Pancreas (tissue), 10 donors: ENCODE results near the gene HMX1. TPM values are rescaled to one million over a fixed set of nuclear protein-coding genes. Genes with fewer than 3 reads are reported as not detected.

ENCODE experiments used
- ATAC-seq, 4 donors: fragments of 200-7000 bp; cut with Tn5 transposase; one replicate each; pipeline versions ENCODE4 v1.8.0 to v1.9.1; 2020; ENCODE audit warnings: mild to moderate bottlenecking in 4 of 4, moderate library complexity in 4 of 4
- DNase-seq, 6 donors: peaks; one replicate each; pipeline ENCODE4 v3.0.0-alpha.2; 2020
- FAIRE-seq: peaks from 2 replicates; lab custom pipeline; 2012; peaks lifted over from hg19 to GRCh38; lab: Jason Lieb, UNC
- H3K27ac ChIP-seq, 4 donors: fragments of 200-600 bp; sonication (generic); 1 replicate in 3 of 4; 2 replicates in 1 of 4; pipeline versions ENCODE4 v1.5.0 to v1.8.0; 2020
- H3K27me3 ChIP-seq, 4 donors: fragments of 200-600 bp; one replicate each; pipeline ENCODE4 v1.8.0; 2021
- H3K36me3 ChIP-seq, 3 donors: fragments of 200-600 bp; sonication (generic) in 1 of 3; one replicate each; pipeline versions ENCODE4 v1.5.0 to v1.8.0; 2020 to 2021
- H3K4me1 ChIP-seq, 3 donors: fragments of 200-600 bp; one replicate each; pipeline ENCODE4 v1.8.0; 2021
- H3K4me3 ChIP-seq, 4 donors: fragments of 200-600 bp; sonication (generic) in 2 of 4; one replicate each; pipeline versions ENCODE4 v1.5.0 to v1.8.0; 2020 to 2021
- H3K9me3 ChIP-seq, 4 donors: fragments of 200-600 bp; one replicate each; pipeline ENCODE4 v1.8.0; 2021
- WGBS, 2 donors: extraction: QIAGEN DNeasy Blood & Tissue Kit; methylation state at CpG; one replicate each; pipeline ENCODE4 v1.1.7; 2013; 5-methylcytosine and 5-hydroxymethylcytosine counted together
- intact Hi-C, 3 donors: fragments of 100-400 bp; cut with DNase I; formaldehyde crosslinking; loops; one replicate each; pipeline versions ENCODE4 v1.11.1 to v1.14.2; 2022
- polyA plus RNA-seq, 2 donors: library from polyadenylated mRNA; stranded (reverse); fragments of 200-250 nt; gene quantifications; one replicate each; pipeline ENCODE4 v1.2.3, GENCODE V29; 2013
- total RNA-seq, 6 donors: library from RNA; stranded (reverse); fragmentation: NEBNext Ultra II Directional in 4 of 6; extraction: Animal tissue kit (Norgen Biotek cat#: 25700) in 4 of 6; gene quantifications; one replicate each; pipeline versions ENCODE4 v1.2.1 to v1.2.4, GENCODE V29; 2021 to 2023
- TF ChIP-seq, protein P1 (sequence below), 4 donors: fragments of 200-600 bp; sonication (generic) in 3 of 4; IDR thresholded peaks; one replicate each; pipeline versions ENCODE4 v1.5.0 to v1.8.0; 2021; ENCODE audit warnings: antibody characterized with exemption in 4 of 4
- donor health status: healthy with polysubstance abuse.
- donor health status: DM: no; HTN: no; CAD: no; lungs with moderate emphysema.
- donor health status: DM: no; HTN: no; CAD: no.
- donor health status: control.
- donor health status: control.
- donor health status: Bipolar disorder and iron deficiency.
- donor health status: DM: yes; HTN: yes; CAD: no.
- donor health status: DM: no; HTN: no; CAD: no.
- donor health status: DM: no; HTN: no; CAD: no.
- donor health status: DM: yes; HTN: yes; CAD: no.

The HMX1 gene
- total and polyA plus RNA-seq, 8 donors = not detected

DNA sequence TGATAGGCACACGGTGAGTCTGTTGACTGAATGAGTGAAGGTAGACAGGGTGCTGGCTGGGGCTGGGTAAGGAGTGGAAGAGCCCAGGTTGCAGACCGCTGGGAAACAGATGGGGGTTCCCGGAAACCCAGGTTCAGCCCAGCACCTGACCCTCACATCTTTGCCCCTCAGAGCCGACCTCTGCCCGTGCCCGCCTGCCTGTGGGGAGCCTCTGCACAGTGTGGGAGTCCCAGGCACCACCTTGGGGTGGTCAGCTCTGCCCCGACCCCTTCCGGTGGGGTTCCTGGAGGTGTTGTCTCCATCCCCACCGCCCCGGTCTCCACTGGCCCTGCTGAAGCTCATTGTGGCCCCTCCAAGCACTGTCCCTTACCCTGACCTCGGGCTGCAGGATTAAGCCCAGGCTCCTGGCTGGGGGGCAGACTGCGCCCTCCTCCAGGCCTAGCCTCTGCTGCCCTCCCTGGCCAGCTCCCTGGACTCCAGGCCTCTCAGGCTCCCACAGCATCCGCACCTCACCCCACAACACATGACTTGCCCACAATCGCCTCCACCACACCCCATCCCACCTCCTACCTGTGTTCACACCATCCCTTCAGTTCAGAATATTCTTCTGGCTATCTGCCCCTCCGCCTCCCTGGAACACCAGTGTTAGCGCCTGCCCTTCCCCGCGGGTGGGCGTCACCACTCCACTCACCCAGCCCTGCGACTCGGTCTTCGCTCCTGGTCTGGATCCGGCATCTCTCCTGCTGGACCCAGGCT is 21.4 kb downstream of the HMX1 start:
- ATAC-seq (no peak), FAIRE-seq (no peak), DNase-seq (peak in 2 of 6 donors; percentile 43 to 55)
- 58 to 69% methylated on average over 21 to 23 of the region's 23 CpGs for WGBS, 2 donors
- Histone ChIP-seq H3K9me3 (no peaks in the 10 kb centered on the region), H3K36me3 (no peaks in the 10 kb centered on the region), H3K4me1 (no peaks in the 10 kb centered on the region), H3K27ac (no peak overlapping the region), H3K27me3 (peaks cover 0 to 16% (median 0%) of the 10 kb centered on the region in 4 donors), H3K4me3 (no peak overlapping the region)
- intact Hi-C loops = no loop called here
- TF ChIP-seq, protein P1, sequence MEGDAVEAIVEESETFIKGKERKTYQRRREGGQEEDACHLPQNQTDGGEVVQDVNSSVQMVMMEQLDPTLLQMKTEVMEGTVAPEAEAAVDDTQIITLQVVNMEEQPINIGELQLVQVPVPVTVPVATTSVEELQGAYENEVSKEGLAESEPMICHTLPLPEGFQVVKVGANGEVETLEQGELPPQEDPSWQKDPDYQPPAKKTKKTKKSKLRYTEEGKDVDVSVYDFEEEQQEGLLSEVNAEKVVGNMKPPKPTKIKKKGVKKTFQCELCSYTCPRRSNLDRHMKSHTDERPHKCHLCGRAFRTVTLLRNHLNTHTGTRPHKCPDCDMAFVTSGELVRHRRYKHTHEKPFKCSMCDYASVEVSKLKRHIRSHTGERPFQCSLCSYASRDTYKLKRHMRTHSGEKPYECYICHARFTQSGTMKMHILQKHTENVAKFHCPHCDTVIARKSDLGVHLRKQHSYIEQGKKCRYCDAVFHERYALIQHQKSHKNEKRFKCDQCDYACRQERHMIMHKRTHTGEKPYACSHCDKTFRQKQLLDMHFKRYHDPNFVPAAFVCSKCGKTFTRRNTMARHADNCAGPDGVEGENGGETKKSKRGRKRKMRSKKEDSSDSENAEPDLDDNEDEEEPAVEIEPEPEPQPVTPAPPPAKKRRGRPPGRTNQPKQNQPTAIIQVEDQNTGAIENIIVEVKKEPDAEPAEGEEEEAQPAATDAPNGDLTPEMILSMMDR (IDR thresholded peaks at IDR 0.05) = no peak

DNA sequence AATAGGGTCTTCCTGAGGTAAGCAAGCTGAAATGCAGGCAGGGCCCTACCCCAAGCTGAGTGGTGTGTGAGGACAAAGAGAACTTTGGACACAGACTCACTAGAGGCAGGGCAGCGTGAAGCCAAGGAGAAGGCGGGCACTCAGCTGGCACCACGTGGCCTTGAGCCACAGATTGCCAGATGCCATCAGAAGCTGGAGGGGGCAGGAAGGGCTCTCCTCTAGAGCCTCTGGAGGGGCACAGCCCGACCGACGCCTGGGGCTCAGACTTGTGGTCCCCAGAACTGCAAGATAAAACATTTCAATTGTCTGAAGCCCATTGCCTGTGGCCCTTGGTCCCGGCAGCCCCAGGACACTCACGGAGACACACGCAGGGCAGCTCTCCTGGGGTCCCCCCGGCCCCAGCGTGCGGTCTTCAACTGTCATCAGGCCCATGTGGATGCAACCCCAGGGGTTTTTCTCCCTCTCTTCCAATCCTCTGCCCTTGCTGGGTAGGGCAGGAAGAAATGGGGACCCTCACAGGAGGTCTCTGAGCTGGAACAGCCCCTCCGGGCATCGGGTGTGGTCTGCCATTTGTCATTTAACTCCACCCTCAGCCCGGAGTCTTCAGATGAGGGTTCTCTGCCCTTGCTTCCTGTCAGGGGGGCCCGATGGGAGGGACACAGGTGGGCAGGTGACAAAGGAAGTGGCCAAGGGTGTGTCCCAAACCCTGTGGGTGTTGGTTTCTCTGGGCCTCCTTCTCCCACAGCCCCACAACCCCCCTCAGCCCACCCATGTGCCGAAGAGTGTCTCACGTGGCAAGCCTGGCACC is 22.2 kb downstream of the HMX1 start:
- TF ChIP-seq, protein P1 (IDR thresholded peaks at IDR 0.05) = no peak
- peaks cover 0 to 15% (median 0%) of the 10 kb centered on the region in 4 donors for H3K27me3 ChIP-seq
- intact Hi-C loops = no loop called here
- H3K4me1 ChIP-seq = no peaks in the 10 kb centered on the region
- H3K27ac ChIP-seq = no peak overlapping the region
- no peaks in the 10 kb centered on the region for H3K9me3 ChIP-seq
- FAIRE-seq (no peak), ATAC-seq (no peak), DNase-seq (peak in 1 of 6 donors; percentile 36)
- no peaks in the 10 kb centered on the region for H3K36me3 ChIP-seq
- WGBS, 2 donors = 36 to 50% methylated on average over 16 to 18 of the region's 18 CpGs
- no peak overlapping the region for H3K4me3 ChIP-seq

GRCh38 chr4:8848507-8849265 is 23.0 kb downstream of the HMX1 start:
- peaks cover 0 to 13% (median 0%) of the 10 kb centered on the region in 4 donors for H3K27me3 ChIP-seq
- H3K4me1 ChIP-seq = no peaks in the 10 kb centered on the region
- FAIRE-seq = no peak
- no peaks in the 10 kb centered on the region for H3K36me3 ChIP-seq
- no peak for DNase-seq
- WGBS, 2 donors = 38 to 41% methylated on average over 14 of the region's 14 CpGs
- intact Hi-C loops = no loop called here
- no peaks in the 10 kb centered on the region for H3K9me3 ChIP-seq
- ATAC-seq = no peak
- no peak overlapping the region for H3K27ac ChIP-seq
- H3K4me3 ChIP-seq = no peak overlapping the region
- TF ChIP-seq, protein P1 (IDR thresholded peaks at IDR 0.05) = no peak

DNA sequence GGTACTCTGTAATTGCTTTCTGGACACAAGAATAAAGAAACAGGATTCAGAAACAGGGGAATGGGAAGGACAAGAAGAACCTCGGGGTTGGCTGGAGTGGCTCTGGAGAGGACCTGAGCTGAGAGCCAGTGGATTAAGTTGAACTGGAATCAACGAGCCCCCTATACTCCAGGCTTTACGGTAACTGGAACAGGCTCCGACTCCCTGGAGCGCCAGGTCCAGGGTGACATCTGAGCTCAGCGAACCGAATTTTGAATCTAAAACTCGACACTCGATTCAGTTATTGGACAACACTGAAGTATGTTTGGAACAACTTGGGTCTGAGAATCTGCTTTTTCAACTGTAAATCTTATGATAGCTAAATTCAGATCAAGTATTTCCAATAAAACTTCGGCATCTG is 23.9 kb downstream of the HMX1 start:
- Histone ChIP-seq H3K9me3 (no peaks in the 10 kb centered on the region), H3K4me3 (no peak overlapping the region), H3K27ac (no peak overlapping the region), H3K4me1 (no peaks in the 10 kb centered on the region), H3K27me3 (peaks cover 0 to 4% (median 0%) of the 10 kb centered on the region in 4 donors), H3K36me3 (no peaks in the 10 kb centered on the region)
- DNase-seq (peak in 1 of 6 donors; percentile 6), ATAC-seq (no peak), FAIRE-seq (no peak)
- TF ChIP-seq, protein P1 (IDR thresholded peaks at IDR 0.05) = no peak
- 3 to 4% methylated on average over 10 of the region's 10 CpGs for WGBS, 2 donors
- intact Hi-C loops = no loop called here
